Mesendoderm (in vitro differentiated cells): ENCODE data around the gene ADAM12.

Experiments
- DNase-seq: peaks from one replicate; pipeline ENCODE4 v3.0.0; 2013
- H2AK5ac ChIP-seq: 2 replicates; pipeline ENCODE4 v1.6.1; 2013; ENCODE audit warnings: low read length, inconsistent platforms
- H2BK120ac ChIP-seq: 2 replicates; pipeline ENCODE4 v1.6.1; 2013; ENCODE audit warnings: low read depth, mild to moderate bottlenecking, low read length, moderate library complexity, mixed read lengths
- H2BK15ac ChIP-seq: replicated peaks from 2 replicates; pipeline ENCODE4 v1.6.1; 2013; ENCODE audit warnings: low read depth, mild to moderate bottlenecking, moderate library complexity
- H2BK5ac ChIP-seq: 2 replicates; pipeline ENCODE4 v1.6.1; 2013; ENCODE audit warnings: low read length, inconsistent platforms
- H3K18ac ChIP-seq: 2 replicates; pipeline ENCODE4 v1.6.1; 2013; ENCODE audit warnings: mild to moderate bottlenecking, low read length, mixed read lengths
- H3K23ac ChIP-seq: one replicate; pipeline ENCODE4 v1.6.1; 2013; ENCODE audit warnings: low read length
- H3K27ac ChIP-seq: 2 replicates; pipeline ENCODE4 v1.5.1; 2013; ENCODE audit warnings: low read depth, mild to moderate bottlenecking, inconsistent platforms, low read length, moderate library complexity
- H3K27me3 ChIP-seq: 2 replicates; pipeline ENCODE4 v1.6.1; 2013; ENCODE audit warnings: low read length, control low read depth, mild to moderate bottlenecking, inconsistent platforms; ENCODE audit not compliant: insufficient read depth, poor library complexity
- H3K36me3 ChIP-seq: 2 replicates; pipeline ENCODE4 v1.6.1; 2013; ENCODE audit warnings: low read length, inconsistent platforms; ENCODE audit not compliant: control insufficient read depth, insufficient read depth
- H3K4ac ChIP-seq: one replicate; pipeline ENCODE4 v1.6.1; 2013; ENCODE audit warnings: low read depth, mild to moderate bottlenecking, low read length, moderate library complexity
- H3K4me1 ChIP-seq: 2 replicates; pipeline ENCODE4 v1.6.1; 2013; ENCODE audit warnings: low read depth, low read length, inconsistent platforms; ENCODE audit not compliant: control insufficient read depth
- H3K4me2 ChIP-seq: 2 replicates; pipeline ENCODE4 v1.6.1; 2013; ENCODE audit warnings: low read length
- H3K4me3 ChIP-seq: 2 replicates; pipeline ENCODE4 v1.5.1; 2013; ENCODE audit warnings: mild to moderate bottlenecking, low read length
- H3K56ac ChIP-seq: one replicate; pipeline ENCODE4 v1.6.1; 2013; ENCODE audit warnings: low read length
- H3K79me1 ChIP-seq: 2 replicates; pipeline ENCODE4 v1.6.1; 2013; ENCODE audit warnings: low read length, inconsistent platforms
- H3K79me2 ChIP-seq: 2 replicates; pipeline ENCODE4 v1.6.1; 2013; ENCODE audit warnings: mild to moderate bottlenecking, low read length; ENCODE audit not compliant: control insufficient read depth, insufficient read depth
- H3K9ac ChIP-seq: 2 replicates; pipeline ENCODE4 v1.6.1; 2013; ENCODE audit warnings: low read length, inconsistent platforms
- H4K5ac ChIP-seq: one replicate; pipeline ENCODE4 v1.6.1; 2013; ENCODE audit warnings: low read length
- H4K8ac ChIP-seq: one replicate; pipeline ENCODE4 v1.6.1; 2013; ENCODE audit warnings: low read depth, mild to moderate bottlenecking, control low read depth, low read length, moderate library complexity
- WGBS: extraction: QIAGEN DNeasy Blood & Tissue Kit; methylation state at CpG from one replicate; pipeline ENCODE4 v1.1.7; 2013; ENCODE audit warnings: low lambda C conversion rate, missing lambda C conversion rate; ENCODE audit not compliant: insufficient coverage; ENCODE audit errors: extremely low coverage; 5-methylcytosine and 5-hydroxymethylcytosine counted together

ADAM12 gene

DNA sequence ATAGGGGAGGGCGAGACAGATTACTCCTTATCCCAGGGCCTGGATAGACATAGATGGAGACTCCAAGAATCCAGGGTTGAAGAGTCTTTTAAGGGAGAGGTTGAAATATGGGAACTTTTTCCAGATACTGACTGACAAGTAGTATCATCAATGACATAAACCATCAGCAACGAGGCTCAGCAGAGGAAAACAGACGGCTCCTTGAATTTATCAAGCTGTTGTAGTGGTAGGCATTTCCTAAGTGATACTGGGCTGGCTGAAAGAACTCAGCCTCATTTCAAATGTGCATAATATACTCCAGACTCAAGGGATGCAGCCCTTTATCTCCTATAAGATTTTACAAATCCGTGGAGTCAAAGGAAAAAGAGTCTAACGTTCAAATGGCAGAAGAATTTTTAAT is 341.4 kb downstream of the ADAM12 start:
- Histone ChIP-seq H3K4me1 (peaks cover 1% of the 10 kb centered on the region), H2BK15ac (no peak overlapping the region), H4K5ac (no peak overlapping the region), H3K4me3 (no peak overlapping the region), H2BK120ac (no peak overlapping the region), H3K18ac (no peak overlapping the region), H3K36me3 (no peaks in the 10 kb centered on the region), H3K27me3 (no peaks in the 10 kb centered on the region), H3K27ac (no peak overlapping the region), H2AK5ac (no peak overlapping the region), H3K23ac (no peak overlapping the region), H3K79me2 (no peaks in the 10 kb centered on the region), H4K8ac (no peak overlapping the region), H2BK5ac (no peak overlapping the region), H3K79me1 (no peaks in the 10 kb centered on the region), H3K56ac (no peak overlapping the region), H3K4me2 (no peak overlapping the region), H3K4ac (no peak overlapping the region), H3K9ac (no peak overlapping the region)
- DNase-seq, result no peak
- no CpG with 5 or more reads among the region's 5 CpGs for WGBS

DNA sequence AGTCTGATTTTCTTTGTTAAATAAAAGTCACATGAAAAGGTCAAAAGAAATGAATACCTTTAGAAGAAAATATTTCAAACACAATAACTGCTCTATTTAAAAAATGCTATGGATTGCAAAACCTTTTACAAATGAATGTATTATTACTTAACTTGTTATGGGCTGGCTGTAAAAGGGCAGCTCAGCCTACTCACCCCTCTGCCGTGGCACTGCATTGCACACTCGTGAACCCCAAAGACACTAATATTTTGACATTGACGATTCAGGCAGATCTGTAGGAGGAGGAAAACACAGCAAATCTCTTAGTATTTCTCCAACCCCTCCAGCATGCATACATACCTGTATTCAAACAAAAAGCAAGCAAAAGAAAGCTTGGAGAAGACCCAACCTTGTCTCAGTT is 342.4 kb downstream of the ADAM12 start:
- Histone ChIP-seq H3K18ac (no peak overlapping the region), H4K5ac (no peak overlapping the region), H3K27me3 (no peaks in the 10 kb centered on the region), H3K4me1 (peaks cover 5% of the 10 kb centered on the region), H3K56ac (no peak overlapping the region), H3K79me1 (no peaks in the 10 kb centered on the region), H3K4ac (no peak overlapping the region), H3K4me2 (no peak overlapping the region), H3K9ac (no peak overlapping the region), H3K27ac (no peak overlapping the region), H3K4me3 (no peak overlapping the region), H3K36me3 (no peaks in the 10 kb centered on the region), H3K23ac (no peak overlapping the region), H4K8ac (no peak overlapping the region), H2BK120ac (no peak overlapping the region), H3K79me2 (no peaks in the 10 kb centered on the region), H2BK5ac (no peak overlapping the region), H2AK5ac (no peak overlapping the region), H2BK15ac (no peak overlapping the region)
- DNase-seq, result no peak
- no CpG with 5 or more reads among the region's 3 CpGs for WGBS

DNA sequence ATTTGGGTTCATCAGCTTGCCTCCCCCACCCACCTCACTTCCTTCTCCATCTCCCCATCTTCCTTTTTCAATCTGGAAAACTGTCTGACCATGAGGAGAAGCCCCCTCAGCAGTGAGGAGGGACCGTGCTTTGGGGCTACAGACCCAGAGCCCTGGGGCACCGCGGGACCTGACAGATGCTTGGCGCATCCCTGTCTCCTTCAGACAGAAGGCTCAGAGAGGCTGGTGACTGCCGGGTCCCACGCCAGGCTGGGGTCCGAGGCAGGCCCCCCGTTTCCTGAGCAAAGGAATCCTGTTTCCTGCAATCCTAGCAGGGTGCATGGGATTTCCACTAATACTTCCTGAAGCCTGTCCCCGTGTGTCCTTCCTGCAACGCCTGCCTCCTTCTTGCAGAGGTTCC is 344.9 kb downstream of the ADAM12 start:
- no peaks in the 10 kb centered on the region for H3K36me3 ChIP-seq
- peaks cover 5% of the 10 kb centered on the region for H3K4me1 ChIP-seq
- no peak overlapping the region for H3K9ac ChIP-seq
- H3K79me2 ChIP-seq, result no peaks in the 10 kb centered on the region
- no CpG with 5 or more reads among the region's 10 CpGs for WGBS
- H4K8ac ChIP-seq, result no peak overlapping the region
- H3K56ac ChIP-seq, result no peak overlapping the region
- no peak overlapping the region for H3K4ac ChIP-seq
- H3K18ac ChIP-seq, result no peak overlapping the region
- H3K4me2 ChIP-seq, result no peak overlapping the region
- no peaks in the 10 kb centered on the region for H3K79me1 ChIP-seq
- no peak overlapping the region for H4K5ac ChIP-seq
- no peak overlapping the region for H3K27ac ChIP-seq
- no peak overlapping the region for H2BK120ac ChIP-seq
- H2BK5ac ChIP-seq, result no peak overlapping the region
- H2BK15ac ChIP-seq, result no peak overlapping the region
- no peak overlapping the region for H3K4me3 ChIP-seq
- H3K23ac ChIP-seq, result no peak overlapping the region
- no peaks in the 10 kb centered on the region for H3K27me3 ChIP-seq
- no peak overlapping the region for H2AK5ac ChIP-seq
- DNase-seq, result no peak

DNA sequence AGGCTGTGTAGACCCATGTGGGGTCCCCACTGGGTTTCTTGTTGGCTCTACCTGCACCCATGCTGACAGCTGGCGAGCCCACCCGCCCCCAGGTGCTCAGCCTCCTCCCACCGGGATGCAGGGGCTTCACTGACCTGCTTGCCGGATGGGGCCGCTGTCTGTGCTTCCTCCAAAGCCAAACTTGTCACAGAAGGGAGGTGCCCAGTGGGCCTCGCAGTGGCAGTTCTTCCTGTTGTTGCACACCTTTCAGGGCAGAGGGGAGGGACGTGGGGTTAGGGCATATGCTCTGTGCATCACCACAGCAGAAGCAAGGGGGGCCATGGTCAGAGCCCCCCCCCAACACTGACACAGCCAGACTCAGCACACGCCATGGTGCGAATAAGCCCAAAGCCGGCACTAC is 345.4 kb downstream of the ADAM12 start:
- Histone ChIP-seq H3K18ac (no peak overlapping the region), H3K36me3 (no peaks in the 10 kb centered on the region), H3K4me2 (no peak overlapping the region), H3K4me1 (peaks cover 5% of the 10 kb centered on the region), H3K79me1 (no peaks in the 10 kb centered on the region), H3K27ac (no peak overlapping the region), H4K8ac (no peak overlapping the region), H3K79me2 (no peaks in the 10 kb centered on the region), H3K9ac (no peak overlapping the region), H3K4me3 (no peak overlapping the region), H3K27me3 (no peaks in the 10 kb centered on the region), H3K23ac (no peak overlapping the region), H4K5ac (no peak overlapping the region), H2BK120ac (no peak overlapping the region), H2AK5ac (no peak overlapping the region), H2BK15ac (no peak overlapping the region), H3K4ac (no peak overlapping the region), H3K56ac (no peak overlapping the region), H2BK5ac (no peak overlapping the region)
- DNase-seq, result no peak
- WGBS, result no CpG with 5 or more reads among the region's 10 CpGs

- DNase-seq, result peak; percentile 84
- Histone ChIP-seq H3K23ac (peak overlapping the region; percentile 15), H2BK15ac (no peak overlapping the region), H3K79me2 (no peaks in the 10 kb centered on the region), H3K79me1 (no peaks in the 10 kb centered on the region), H3K4ac (no peak overlapping the region), H2BK120ac (no peak overlapping the region), H3K36me3 (no peaks in the 10 kb centered on the region), H2AK5ac (no peak overlapping the region), H2BK5ac (no peak overlapping the region), H4K5ac (no peak overlapping the region), H3K27me3 (no peaks in the 10 kb centered on the region), H3K18ac (no peak overlapping the region), H3K9ac (no peak overlapping the region), H3K4me1 (peaks cover 5% of the 10 kb centered on the region), H3K56ac (no peak overlapping the region), H3K4me3 (no peak overlapping the region), H3K4me2 (no peak overlapping the region), H4K8ac (no peak overlapping the region), H3K27ac (no peak overlapping the region)
- WGBS, result no CpG with 5 or more reads among the region's 4 CpGs
Measured at GRCh38 chr10:126042354-126042753, 345.9 kb downstream of the ADAM12 start.

DNA sequence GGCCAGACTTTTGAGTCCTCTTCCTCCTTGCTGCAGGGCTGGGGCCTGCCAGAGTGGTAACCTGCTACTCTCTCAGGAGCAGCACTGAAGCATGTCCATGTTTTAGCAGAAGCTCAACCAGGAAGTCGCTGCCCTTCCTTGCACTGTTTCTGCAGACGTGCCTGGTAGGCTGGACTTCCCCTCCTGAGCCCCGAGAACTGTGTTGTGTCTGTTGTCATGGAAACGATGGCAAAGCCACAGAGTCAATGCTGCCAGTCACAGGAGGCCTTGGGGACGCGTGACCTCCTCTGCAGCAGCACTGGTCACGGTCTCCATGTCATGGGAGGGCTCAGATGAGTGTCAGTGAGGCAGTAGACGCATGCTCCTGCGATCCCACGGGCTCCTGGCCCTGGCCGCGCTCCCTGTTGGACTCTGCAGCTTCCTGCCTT is 346.5 kb downstream of the ADAM12 start:
- Histone ChIP-seq H3K27me3 (no peaks in the 10 kb centered on the region), H2AK5ac (no peak overlapping the region), H3K27ac (no peak overlapping the region), H3K4me1 (peaks cover 5% of the 10 kb centered on the region), H3K36me3 (no peaks in the 10 kb centered on the region), H2BK5ac (peak overlapping the region; percentile 33), H3K9ac (no peak overlapping the region), H2BK15ac (no peak overlapping the region), H3K18ac (no peak overlapping the region), H2BK120ac (no peak overlapping the region), H3K4ac (no peak overlapping the region), H3K79me2 (no peaks in the 10 kb centered on the region), H3K23ac (peak overlapping the region; percentile 15), H4K5ac (no peak overlapping the region), H4K8ac (no peak overlapping the region), H3K79me1 (no peaks in the 10 kb centered on the region), H3K4me3 (no peak overlapping the region), H3K56ac (peak overlapping the region; percentile 64), H3K4me2 (no peak overlapping the region)
- no CpG with 5 or more reads among the region's 12 CpGs for WGBS
- peak; percentile 98 for DNase-seq
